GM21360 (cell line): ENCODE data around the gene BDNF.

ENCODE experiments used
- ATAC-seq: cut with Tn5 transposase; IDR thresholded peaks from one replicate; pipeline ENCODE4 v1.9.1; 2021; ENCODE audit warnings: mild to moderate bottlenecking, moderate library complexity; ENCODE audit not compliant: unreplicated experiment

Gene BDNF

GRCh38 chr11:27605422-27605821, 94.8 kb downstream of the BDNF start:
- ATAC-seq = no peak
